ES-I3 (cell line): ENCODE results near the gene PDE6G.

ENCODE experiments used
- H3K36me3 ChIP-seq: 2 replicates; pipeline ENCODE4 v1.6.1; 2013; ENCODE audit warnings: mild to moderate bottlenecking, low read length, control low read depth, moderate library complexity; ENCODE audit not compliant: insufficient read depth
- H3K4me1 ChIP-seq: 2 replicates; pipeline ENCODE4 v1.6.1; 2013; ENCODE audit warnings: mild to moderate bottlenecking, control low read depth, low read length; ENCODE audit not compliant: insufficient read depth
- H3K9ac ChIP-seq: 2 replicates; pipeline ENCODE4 v1.6.1; 2013; ENCODE audit warnings: low read depth, mild to moderate bottlenecking, low read length, moderate library complexity
- H3K9me3 ChIP-seq: 2 replicates; pipeline ENCODE4 v1.6.1; 2013; ENCODE audit warnings: mild to moderate bottlenecking, low read length, moderate library complexity; ENCODE audit not compliant: control insufficient read depth, insufficient read depth

PDE6G gene

DNA sequence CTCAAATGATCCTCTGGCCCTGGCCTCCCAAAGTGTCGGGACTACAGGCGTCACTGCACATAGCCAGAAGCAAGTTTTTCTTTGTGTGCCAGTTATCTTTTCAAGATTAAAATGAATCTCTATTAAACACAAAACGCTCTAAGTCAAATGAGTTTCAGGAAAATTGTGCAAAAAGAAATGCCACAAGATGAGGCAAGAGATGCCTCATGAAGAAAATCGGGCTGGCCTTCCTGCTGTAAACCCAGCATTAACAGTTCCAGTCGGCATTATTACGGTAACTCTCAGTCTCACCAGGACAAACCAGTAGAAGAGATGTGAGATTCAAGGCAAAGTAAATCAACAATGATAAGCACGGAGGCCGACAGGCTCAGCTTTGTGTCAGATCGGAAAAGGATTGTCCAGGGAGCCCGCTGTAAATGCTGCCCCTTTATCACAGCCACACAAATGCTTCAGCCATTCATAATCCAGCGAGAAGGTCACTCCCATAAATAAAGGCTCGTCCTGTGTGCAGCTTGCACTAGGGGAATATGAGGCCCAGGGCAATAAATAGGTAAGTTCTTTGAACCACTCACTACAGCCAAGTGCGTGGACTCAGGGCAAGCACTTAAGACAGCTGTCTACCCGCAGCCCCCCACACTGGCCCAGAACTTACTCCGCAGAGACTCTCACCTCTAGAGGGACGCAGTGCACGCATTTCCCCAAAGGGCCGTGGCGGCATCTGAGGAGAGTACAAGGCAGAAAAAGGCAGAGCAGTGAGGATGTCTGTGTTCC, 46.6 kb downstream of the PDE6G start:
- no peaks in the 10 kb centered on the region for H3K4me1 ChIP-seq
- no peaks in the 10 kb centered on the region for H3K9me3 ChIP-seq
- no peak overlapping the region for H3K9ac ChIP-seq
- H3K36me3 ChIP-seq = peaks cover 58% of the 10 kb centered on the region

GRCh38 chr17:81608605-81609004, 47.7 kb downstream of the PDE6G start:
- H3K36me3 ChIP-seq = peaks cover 58% of the 10 kb centered on the region
- H3K9me3 ChIP-seq = no peaks in the 10 kb centered on the region
- H3K4me1 ChIP-seq = no peaks in the 10 kb centered on the region
- no peak overlapping the region for H3K9ac ChIP-seq

DNA sequence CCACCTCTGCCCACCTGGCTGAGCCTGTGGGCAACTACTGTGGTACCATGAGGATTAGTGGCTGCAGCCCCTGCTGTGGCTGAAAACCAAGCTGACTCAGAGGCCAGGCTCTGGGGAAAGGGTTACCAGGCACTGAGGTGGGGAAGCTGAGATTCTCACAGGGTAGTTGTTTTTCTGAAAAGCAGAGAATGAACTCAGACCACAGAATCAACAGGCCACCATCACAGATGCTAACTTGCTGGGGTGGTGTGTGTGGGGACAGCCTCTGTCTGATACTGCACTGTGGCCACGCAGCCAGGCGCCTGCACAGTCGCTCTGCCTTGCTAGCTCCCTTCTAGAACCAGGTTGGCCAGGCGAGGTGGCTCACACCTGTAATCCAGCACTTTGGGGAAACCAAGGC, 48.3 kb downstream of the PDE6G start:
- H3K4me1 ChIP-seq = no peaks in the 10 kb centered on the region
- no peak overlapping the region for H3K9ac ChIP-seq
- H3K9me3 ChIP-seq = no peaks in the 10 kb centered on the region
- peaks cover 55% of the 10 kb centered on the region for H3K36me3 ChIP-seq

DNA sequence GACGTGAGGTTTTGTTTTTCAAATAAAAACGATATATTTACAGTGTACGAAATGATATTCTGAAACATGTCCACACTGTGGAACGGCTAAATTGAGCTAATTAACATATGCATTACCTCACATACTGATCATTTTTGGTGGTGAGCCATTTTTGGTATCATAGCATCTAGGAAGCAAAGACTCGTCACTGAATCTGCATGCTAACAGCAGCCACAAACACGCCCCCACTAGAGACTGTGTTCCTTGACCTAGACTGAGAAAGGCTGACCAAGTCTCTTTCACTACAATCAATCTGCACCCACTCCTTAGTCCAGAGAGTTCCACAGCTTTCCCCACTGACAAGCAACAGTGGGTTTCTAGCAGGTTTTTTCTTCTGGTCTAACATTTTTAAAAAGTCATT, 48.9 kb downstream of the PDE6G start:
- no peak overlapping the region for H3K9ac ChIP-seq
- no peaks in the 10 kb centered on the region for H3K4me1 ChIP-seq
- no peaks in the 10 kb centered on the region for H3K9me3 ChIP-seq
- peaks cover 54% of the 10 kb centered on the region for H3K36me3 ChIP-seq

- Histone ChIP-seq H3K9ac (no peak overlapping the region), H3K9me3 (no peaks in the 10 kb centered on the region), H3K36me3 (peaks cover 59% of the 10 kb centered on the region), H3K4me1 (no peaks in the 10 kb centered on the region)
Measured at GRCh38 chr17:81603846-81604610, 52.3 kb downstream of the PDE6G start.

- no peaks in the 10 kb centered on the region for H3K4me1 ChIP-seq
- no peaks in the 10 kb centered on the region for H3K9me3 ChIP-seq
- no peak overlapping the region for H3K9ac ChIP-seq
- peaks cover 57% of the 10 kb centered on the region for H3K36me3 ChIP-seq
Measured at GRCh38 chr17:81601525-81602120, 54.7 kb downstream of the PDE6G start.
